HG03571 (cell line): Measurements from ENCODE around the gene UNC80.

ENCODE experiments used
- ATAC-seq: cut with Tn5 transposase; IDR thresholded peaks from one replicate; pipeline ENCODE4 v1.9.1; 2021; ENCODE audit not compliant: unreplicated experiment

Gene UNC80

DNA sequence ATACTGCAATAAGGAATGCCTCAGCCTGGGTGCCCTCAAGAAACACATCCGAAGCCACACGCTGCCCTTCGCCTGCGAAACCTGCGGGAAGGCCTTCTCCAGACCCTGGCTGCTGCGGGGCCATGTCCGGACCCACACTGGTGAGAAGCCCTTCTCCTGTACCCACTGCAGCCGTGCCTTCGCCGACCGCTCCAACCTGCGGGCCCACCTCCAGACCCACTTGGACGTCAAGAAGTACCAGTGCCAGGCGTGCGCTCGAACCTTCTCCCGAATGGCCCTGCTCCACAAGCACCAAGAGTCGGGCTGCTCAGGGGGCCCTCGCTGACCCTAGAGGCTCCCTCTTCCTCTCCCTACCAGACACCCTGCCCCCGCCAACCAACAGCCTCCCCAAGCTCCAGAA, 37.6 kb downstream of the UNC80 start:
- ATAC-seq = no peak

DNA sequence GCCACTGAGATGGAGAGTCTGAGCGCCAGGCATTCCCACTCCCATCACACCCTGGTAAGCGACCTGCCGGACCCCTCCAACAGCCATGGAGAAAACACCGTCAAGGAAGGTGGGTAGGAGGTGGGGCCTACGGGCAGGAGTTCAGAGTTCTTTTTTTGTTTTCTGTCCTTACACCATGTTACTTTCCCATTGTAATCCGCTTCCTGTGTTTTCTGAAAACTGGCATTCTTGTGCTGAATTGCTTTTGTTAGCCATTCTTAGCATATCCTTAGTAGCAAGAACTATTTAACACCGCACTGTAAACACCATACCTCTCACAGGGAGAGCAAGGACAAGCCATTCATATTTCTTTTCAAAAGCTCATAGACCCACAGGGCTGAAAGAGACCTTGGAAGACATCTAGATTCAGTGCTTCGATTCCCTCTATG, 46.2 kb downstream of the UNC80 start:
- ATAC-seq = no peak

DNA sequence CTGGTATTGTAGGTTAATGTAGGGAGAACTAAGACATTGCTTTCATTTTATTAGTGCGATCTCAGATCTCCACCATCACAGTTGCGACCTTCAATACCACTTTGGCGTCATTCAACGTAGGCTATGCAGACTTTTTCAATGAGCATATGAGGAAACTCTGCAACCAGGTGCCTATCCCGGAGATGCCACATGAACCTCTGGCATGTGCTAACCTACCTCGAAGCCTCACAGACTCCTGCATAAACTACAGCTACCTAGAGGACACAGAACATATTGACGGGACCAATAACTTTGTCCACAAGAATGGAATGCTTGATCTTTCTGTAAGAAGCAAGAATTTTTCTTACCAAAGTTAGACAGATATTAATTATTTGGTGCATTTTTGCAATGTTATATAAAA, 47.3 kb downstream of the UNC80 start:
- ATAC-seq = no peak

DNA sequence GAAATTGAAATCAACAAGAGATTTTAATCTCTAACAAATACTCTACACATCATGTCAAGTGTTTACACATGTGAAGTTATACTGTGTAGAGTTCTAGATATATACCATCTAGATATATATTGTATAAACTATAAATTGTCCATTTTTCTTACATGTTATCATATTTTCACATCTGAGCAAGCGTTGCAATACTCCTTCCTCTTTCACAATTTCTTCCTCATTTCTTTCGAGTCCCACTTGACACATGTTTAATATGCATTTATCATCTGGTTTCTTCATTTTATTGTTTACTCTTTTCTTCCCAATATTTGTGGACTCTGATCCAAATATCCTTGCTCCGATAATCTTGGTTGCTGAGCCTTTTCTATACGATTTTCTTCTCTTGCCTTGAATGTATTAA, 50.2 kb downstream of the UNC80 start:
- no peak for ATAC-seq

DNA sequence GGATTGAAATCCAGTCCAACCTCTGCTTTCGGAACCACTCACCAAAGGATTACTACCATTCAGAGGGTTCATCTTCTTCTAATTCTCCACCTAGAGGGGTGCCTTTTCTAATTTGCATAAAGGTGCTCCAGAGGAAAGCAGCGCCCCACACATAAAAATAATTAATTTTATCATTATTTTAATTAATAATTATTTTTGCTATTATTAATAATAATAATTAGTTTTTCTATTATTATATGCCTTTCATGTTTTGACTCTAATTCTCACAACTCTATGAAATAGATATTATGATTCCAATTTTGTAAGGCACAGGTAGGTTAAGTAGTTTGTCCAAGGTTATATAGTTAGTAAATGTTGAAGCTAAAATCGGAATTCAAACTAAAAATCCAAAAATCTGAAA, 51.9 kb downstream of the UNC80 start:
- no peak for ATAC-seq

DNA sequence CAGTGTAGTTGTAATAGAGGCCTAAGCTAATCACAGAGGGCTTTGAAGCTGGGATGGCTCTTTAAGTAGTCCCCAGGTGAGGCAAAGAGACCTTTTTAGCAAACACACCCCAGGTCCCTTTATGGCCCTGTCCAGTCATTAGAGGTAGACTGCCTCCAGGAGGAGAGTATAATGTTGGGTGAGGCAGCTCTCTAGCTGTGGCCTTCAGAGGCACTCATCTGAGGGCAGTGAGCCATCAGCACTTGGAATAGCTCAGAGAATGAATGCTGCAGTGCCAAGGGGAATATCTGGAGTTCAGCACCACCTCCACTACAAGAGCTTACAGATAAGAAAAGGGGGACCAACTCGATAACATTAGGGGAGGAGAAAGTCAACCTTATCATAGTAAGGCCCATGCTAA, 52.8 kb downstream of the UNC80 start:
- ATAC-seq = no peak

DNA sequence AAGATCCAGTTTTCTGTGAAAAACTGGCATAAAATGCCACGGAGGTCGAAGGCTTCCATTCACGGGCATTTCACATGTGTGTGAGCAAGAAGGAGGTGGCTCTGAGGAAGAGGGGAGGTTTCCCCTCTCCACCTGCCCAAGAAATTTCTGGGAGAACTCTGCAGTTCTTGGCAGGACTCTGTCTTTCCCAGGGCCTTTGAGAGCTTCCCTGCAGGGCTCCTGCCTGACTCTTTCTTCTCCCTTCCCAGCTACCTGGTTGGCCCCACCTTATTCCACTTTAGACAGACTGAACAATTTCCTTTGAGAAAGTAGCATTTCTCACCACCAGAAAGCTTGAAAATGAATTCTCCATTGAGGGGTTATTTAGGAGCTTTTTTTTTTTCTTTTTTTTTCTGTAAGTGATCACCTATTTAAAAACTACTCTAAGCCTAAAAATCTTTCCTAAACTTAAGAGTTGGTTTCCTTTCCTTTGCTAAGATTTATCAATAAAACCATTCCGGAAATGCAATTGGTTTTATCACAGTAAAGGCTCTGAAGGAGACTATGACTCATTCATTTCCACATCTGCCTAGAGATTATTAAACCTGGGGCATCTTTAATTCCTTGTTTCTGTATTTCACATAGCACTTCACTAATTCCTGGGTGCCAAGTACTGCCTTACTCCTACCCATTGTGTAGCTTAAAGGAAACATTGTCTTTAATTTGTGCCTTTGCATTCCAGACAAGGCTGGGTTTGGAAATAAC, 59.3 kb downstream of the UNC80 start:
- no peak for ATAC-seq

DNA sequence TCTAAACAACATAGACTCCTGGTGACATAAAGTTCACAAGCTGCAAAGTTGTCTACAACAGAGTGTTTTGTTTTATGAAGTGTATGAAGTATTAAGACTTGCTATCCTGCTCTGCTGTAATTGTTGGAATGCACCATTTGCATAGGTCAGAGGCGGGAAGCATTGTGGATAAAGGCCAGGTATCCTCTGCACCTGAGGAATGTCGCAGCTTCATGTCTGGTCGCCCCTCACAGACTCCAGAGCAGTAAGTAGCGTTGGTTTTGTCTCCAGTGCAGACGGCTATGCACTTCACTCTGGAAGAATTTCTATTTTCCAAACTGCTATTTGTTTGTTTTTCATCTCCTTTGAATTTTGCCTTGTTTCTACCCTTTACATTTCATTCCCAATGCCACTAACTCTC, 63.1 kb downstream of the UNC80 start:
- ATAC-seq = no peak

DNA sequence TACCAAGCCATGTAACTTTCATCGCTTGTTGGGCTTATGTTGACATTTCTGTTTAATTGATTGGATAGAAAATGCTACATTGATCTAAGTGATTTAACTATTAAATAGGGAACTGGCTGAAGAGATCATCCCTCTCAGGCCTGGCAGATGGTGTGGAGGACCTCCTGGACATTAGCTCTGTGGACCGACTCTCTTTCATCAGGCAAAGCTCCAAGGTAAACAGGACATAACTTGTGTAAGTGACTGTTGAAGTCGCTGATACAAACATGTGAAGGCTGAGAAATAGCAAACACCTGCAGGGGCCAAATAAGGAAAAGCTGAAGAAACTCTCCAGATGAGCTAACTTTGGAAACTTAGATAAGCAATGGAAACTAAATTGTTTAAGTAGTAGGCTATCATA, 68.8 kb downstream of the UNC80 start:
- no peak for ATAC-seq

DNA sequence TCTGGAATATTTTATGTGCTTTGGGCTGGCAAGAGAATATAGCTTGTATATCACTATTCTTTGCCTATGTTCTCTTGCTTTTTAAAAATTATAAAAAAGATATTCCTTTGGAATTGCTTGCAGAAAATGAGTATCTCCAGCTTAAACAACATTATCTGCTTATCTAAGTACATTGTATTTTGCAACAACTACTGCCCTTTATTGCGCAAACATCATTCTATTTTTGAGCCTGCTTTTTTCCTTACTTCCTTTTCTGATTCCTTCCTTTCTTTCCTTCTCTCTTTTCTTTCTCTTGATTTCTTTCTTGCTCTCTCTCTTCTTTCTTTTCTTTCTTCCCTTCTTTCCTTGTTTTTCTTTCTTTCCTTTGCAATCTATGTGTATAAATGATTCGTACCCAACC, 74.0 kb downstream of the UNC80 start:
- ATAC-seq = no peak

DNA sequence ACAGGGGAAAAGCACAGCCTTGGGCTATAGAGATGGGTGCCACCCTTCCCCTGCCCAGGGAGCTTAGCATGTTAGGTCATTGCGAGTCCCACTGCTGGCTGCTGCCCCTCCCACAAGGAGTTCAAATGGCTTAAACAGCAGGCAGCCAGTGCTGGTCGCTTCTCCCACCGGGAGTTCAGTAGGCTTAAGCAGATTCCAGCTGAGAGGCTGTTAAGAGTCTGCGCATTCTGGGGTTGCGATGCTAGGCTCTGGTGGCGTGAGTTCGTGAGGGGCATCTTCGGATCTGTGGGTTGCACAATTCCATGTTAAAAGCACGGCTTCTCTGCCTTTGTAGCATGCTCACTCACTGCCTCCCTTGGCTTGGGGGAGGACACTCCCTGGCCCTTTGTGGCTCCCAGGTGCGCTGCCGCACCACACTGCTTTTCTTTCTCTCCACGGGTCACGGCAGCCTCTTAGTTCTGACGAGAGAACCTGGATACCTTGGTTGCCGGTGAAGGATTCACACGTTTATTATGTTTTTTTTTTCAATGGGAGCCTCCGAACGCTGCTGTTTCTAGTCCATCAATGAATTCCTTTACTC, 93.2 kb downstream of the UNC80 start:
- no peak for ATAC-seq

DNA sequence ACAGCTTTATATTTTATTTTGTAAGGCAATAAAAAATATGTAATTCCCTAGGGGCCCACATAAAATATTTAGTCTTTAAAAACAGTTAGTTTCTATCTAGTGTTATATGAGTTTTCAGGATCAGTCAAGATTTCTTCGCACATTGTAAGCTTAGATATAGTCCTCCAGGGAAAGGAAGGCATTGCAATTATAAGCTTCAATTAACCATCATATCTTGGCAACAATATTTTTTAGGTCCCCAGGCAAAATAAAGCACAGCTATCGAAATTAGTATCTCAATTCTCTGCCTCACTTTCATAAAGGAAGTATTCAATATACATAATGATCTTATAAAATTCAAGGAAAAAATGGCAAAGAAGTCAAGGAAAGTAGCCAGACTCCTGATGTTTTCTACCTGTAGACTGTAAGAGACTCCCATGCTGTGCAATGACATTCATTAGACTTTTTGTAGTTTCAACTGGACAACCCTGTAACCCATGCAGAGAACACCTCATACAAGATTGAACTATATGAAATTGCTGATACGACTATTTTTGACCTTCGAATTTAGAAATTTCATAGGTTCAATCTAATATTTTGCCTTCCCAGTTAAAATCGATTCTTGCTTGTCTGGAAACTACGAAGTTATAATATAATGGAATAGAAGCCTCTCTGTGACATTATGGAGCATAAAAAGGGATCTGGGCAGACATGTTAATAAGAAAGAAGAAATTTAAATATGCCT, 96.8 kb downstream of the UNC80 start:
- no peak for ATAC-seq

DNA sequence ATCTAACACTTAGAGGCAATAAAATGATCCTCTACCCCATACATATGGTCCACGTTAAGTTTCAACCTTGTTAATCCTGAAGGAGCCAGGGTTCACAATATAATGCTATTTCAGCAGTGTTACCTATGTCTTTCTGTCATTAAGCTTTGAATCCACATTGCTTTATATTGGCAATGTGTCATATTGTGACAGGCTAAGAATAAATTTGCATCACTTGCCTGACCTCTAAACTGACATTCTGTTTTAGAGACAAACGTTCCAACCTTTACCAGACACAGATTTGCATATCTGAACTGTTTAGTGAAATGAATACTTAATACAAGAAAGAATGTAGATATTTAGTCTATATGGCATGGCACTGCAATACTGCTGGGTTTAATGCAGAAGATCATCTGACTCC, 98.4 kb downstream of the UNC80 start:
- no peak for ATAC-seq

DNA sequence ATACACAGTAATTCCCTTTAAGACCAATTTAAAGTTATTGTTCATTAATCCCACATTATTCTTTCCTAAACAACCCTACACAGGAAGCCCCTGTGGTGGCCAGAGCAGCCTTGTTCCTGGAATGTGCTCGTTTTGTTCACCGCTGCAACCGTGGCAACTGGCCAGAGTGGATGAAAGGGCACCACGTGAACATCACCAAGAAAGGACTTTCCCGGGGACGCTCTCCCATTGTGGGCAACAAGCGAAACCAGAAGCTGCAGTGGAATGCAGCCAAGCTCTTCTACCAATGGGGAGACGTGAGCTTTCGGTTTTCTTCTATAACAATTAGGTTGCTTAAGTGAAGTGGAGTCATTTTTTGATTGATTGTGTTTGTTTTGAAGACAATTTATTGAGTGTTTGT, 101.0 kb downstream of the UNC80 start:
- no peak for ATAC-seq

DNA sequence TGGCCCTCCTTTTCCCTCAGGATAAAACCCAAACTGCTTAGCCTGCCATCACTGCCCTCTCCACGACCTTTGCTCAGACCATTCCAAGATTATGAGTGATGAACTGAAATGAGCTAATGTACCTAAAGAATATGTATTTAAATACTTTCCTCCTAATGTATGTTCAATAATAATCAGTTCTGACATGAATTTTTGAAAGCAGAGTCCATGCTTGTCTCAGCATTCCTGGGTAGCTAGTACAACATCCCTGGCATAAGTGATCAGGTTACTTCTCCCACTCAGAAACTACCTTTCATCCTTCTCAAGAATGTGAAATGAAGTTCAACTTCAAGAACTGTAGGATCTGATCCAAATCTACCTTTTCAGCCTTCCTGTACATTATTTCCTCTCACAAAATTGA, 103.6 kb downstream of the UNC80 start:
- ATAC-seq = no peak

DNA sequence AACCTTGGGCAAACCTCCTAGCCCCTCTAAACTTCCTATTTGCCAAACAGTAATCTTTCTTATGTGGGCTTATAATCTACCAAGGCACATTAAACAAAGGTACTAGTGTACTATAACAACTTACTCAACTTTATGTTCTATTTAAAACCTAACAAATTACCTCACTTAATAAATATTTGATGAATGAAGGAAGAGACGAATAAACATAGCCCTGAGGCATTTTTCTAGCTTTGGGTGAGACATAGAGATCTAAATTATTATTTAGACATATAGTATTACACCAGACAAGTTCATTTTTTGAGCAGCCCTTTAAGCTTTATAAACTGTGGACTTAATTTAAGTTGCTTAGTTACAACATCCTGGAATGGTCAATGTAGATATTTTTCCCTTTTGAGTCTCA, 104.6 kb downstream of the UNC80 start:
- no peak for ATAC-seq

DNA sequence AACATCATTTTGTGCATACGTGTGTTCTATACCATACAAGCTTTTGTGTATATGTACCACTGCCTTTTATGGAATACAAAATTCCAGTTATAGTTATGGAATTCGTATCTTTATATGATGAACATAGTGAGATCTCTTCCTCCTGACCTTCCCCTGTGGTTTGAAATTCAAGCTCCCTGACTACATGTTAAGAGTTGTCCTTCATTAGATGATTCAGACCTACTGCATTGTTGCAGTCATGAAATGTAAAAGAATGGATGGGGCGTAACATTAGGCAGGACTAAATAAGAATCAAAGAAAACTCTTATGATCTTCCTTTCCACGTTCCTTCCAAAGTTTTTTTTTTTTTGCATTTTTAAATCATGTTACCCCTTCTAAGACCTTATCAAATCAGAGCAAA, 107.1 kb downstream of the UNC80 start:
- no peak for ATAC-seq

DNA sequence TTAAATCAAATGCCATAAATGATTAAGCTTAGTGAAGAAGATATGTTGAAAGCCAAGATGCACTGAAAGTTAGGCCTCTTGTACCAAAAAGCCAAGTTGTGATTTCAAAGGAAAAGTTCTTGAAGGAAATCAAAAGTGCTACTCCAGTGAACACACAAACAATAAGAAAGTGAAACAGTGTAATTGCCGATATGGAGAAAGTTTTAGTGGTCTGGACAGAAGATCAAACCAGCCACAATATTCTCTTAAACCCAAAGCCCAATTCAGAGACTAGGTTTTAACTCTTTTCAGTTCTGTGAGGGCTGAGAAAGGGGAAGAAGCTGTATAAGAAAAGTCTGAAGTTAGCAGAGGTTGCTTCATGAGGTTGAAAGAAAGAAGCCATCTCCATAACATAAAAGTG, 129.0 kb downstream of the UNC80 start:
- ATAC-seq = no peak

DNA sequence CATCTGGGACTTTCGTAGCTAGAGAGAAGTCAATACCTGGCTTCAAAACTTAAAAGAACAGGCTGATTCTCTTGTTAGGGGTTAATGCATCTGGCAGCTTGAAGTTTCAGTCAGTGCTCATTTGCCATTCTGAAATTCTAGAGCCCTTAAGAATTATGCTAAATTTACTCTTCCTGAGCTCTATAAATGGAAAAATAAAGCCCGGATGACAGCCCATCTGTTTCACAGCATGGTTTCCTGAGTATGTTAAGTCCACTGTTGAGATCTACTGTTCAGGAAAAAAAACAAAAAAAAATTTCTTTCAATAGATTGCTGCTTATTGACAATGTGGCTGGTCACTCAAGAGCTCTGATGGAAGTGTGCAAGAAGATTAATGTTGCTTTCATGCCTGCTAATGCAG, 129.5 kb downstream of the UNC80 start:
- ATAC-seq = no peak

DNA sequence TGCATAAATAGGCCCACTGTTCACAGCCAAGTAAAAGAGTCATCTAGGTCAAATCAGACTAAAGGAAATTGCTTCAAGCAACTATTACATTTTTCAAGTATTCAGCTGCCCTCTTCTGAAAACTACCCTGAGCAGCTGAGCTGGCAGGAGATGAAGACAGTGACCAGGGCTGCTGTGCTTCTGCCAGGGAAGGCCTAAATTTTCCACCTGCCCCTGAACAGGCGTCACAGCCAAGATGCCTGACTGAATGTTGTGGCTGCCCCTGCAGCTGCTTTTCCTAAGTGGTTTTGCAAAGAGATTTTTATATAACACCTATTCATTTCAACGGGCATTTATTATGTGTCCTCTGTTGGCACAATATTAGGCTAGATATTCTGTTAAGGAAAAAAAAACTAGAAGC, 134.1 kb downstream of the UNC80 start:
- no peak for ATAC-seq

DNA sequence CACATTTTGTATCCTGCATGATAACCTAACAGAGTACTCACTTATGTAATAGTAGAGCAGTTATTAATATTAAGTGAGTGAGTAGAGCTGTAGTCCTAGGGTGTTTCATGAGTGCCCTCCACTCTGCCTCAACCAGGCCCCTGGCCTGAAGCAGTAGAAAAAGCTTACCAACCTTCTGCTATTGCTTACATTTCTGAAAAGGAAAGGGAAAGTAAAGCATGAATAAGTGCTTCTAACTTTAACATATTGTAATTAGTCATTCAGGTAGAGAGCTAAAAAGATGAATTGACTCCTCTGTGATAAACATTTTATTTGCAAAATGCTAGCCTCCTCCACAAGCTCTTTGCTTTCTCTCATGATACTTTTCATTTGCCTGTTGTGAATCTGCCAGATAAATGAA, 136.1 kb downstream of the UNC80 start:
- no peak for ATAC-seq

DNA sequence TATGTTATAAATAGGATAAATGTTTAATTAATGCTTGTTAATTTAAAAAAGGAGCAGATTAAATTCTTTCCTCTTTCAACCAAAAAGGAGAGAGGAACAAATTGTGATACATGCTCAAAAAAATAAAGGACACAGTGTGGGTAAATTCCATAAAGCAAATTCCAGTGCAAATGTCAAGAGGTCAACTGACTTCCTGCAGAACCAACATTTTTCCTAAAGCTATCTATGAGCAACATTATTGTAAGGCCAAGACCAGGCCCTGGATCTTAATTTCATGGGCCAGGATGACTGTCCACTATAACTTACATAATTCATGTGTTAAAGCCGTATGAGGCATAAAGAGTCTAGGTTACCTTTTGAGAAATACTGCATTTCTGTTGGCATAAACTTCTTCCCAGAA, 136.9 kb downstream of the UNC80 start:
- ATAC-seq = no peak
